ENCODE results near the gene RBPJL. TPM values are rescaled to one million over a fixed set of nuclear protein-coding genes. Genes with fewer than 3 reads are reported as not detected.
A peak's percentile ranks its signal among the peaks of the same experiment; 100 is the strongest.

The RBPJL gene
- not detected in 2 replicates for polyA plus RNA-seq (2011; rRNA removed)
- not detected in 2 replicates for polyA minus RNA-seq (2011; rRNA and poly(A)+ RNA removed)

GRCh38 chr20:45306431-45306982 is at the start of gene RBPJL:
Gene RBPJL, plus strand, starts transcription at chr20:45306840. Its CDS starts 83 bp downstream, at chr20:45306923.
- DNase-seq (ENCODE audit: low read depth) = no peak
- POLR2A ChIA-PET = no interaction called here
- TF ChIP-seq, protein P1, sequence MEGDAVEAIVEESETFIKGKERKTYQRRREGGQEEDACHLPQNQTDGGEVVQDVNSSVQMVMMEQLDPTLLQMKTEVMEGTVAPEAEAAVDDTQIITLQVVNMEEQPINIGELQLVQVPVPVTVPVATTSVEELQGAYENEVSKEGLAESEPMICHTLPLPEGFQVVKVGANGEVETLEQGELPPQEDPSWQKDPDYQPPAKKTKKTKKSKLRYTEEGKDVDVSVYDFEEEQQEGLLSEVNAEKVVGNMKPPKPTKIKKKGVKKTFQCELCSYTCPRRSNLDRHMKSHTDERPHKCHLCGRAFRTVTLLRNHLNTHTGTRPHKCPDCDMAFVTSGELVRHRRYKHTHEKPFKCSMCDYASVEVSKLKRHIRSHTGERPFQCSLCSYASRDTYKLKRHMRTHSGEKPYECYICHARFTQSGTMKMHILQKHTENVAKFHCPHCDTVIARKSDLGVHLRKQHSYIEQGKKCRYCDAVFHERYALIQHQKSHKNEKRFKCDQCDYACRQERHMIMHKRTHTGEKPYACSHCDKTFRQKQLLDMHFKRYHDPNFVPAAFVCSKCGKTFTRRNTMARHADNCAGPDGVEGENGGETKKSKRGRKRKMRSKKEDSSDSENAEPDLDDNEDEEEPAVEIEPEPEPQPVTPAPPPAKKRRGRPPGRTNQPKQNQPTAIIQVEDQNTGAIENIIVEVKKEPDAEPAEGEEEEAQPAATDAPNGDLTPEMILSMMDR (IDR thresholded peaks at IDR 0.05; ENCODE audit: insufficient read depth, low read depth, low read length) = peak; percentile 92
- CTCF ChIA-PET = interaction anchor here (0.9 kb wide), 1 partner anchor 131 kb away, joined by 6 read pairs; no protein-coding TSS in a partner anchor
- no peak within 1 kb of the TSS for H3K4me3 ChIP-seq (ENCODE audit: low read depth, low read length)
- H3K36me3 ChIP-seq (ENCODE audit: control insufficient read depth, insufficient read depth, low read length) = no peaks in the 10 kb centered on the region
- H3K27me3 ChIP-seq (ENCODE audit: control insufficient read depth, insufficient read depth, low read length) = peaks cover 7% of the 10 kb centered on the region; the same call in 1 of the 2 replicates

DNA sequence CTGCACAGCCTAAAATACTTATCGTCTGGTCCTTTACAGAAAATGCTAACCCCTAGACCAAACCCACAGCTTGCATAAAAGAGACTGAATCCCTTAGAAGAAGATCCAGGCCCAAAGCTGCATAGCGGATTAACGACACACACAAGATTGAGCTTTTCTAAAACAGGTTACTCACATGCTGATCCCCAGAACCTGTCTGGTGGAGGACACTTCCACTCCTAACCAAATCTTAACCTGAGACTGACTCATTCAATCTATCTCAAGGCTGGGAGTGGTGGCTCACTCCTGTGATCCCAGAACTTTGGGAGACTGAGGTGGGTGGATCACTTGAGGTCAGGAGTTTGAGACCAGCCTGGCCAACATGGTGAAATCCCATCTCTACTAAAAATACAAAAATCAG is 49.5 kb upstream of the RBPJL start:
- TF ChIP-seq, protein P1 (IDR thresholded peaks at IDR 0.05; ENCODE audit: insufficient read depth, low read depth, low read length) = no peak
- no peak for DNase-seq (ENCODE audit: low read depth)
- Histone ChIP-seq H3K27me3 (ENCODE audit: control insufficient read depth, insufficient read depth, low read length) (peaks cover 6% of the 10 kb centered on the region), H3K4me3 (ENCODE audit: low read depth, low read length) (no peak overlapping the region), H3K36me3 (ENCODE audit: control insufficient read depth, insufficient read depth, low read length) (no peaks in the 10 kb centered on the region)
- ChIA-PET POLR2A (no interaction called here), CTCF (no interaction called here)

DNA sequence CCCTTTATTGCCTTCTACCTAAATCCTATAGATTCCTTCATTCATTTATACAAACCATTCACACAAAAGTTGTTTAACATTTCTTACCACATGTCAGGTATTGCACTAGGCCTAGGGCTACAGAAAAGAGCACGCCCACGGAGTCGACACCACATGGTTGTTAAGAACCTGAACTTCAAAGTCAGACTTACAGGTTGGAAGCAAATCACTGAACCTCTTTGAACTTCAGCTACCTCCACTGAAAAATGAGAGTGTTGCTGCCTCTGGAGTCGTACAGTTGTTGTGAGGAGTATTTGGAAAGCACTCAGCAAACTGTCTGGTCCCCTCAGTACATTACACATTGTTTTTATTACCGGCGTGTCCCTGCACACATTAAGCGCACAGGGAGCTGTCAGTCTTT is 48.9 kb upstream of the RBPJL start:
- no peak for DNase-seq (ENCODE audit: low read depth)
- no peak overlapping the region for H3K4me3 ChIP-seq (ENCODE audit: low read depth, low read length)
- peaks cover 7% of the 10 kb centered on the region for H3K27me3 ChIP-seq (ENCODE audit: control insufficient read depth, insufficient read depth, low read length)
- ChIA-PET POLR2A (no interaction called here), CTCF (no interaction called here)
- TF ChIP-seq, protein P1 (IDR thresholded peaks at IDR 0.05; ENCODE audit: insufficient read depth, low read depth, low read length) = no peak
- no peaks in the 10 kb centered on the region for H3K36me3 ChIP-seq (ENCODE audit: control insufficient read depth, insufficient read depth, low read length)

DNA sequence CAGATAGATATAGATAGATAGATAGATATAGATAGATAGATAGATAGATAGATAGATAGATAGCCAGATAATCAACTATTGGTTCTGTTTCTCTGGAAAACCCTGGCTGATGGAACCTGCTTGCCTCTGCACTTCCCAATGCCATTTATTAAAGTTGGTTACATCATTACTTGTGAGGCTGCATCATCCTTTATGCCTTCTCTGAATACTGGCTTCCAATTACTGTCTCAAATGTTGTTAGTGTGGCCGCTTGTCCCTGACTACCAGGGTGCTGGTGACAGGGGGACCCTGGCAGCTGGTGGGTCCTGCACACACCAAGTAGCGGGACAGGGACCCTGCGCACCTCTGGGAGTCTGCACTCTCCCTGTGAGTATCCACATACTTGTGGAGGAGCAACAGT is 48.4 kb upstream of the RBPJL start:
- Histone ChIP-seq H3K4me3 (ENCODE audit: low read depth, low read length) (no peak overlapping the region), H3K27me3 (ENCODE audit: control insufficient read depth, insufficient read depth, low read length) (peaks cover 5% of the 10 kb centered on the region), H3K36me3 (ENCODE audit: control insufficient read depth, insufficient read depth, low read length) (no peaks in the 10 kb centered on the region)
- no peak for DNase-seq (ENCODE audit: low read depth)
- TF ChIP-seq, protein P1 (IDR thresholded peaks at IDR 0.05; ENCODE audit: insufficient read depth, low read depth, low read length) = no peak
- ChIA-PET CTCF (no interaction called here), POLR2A (no interaction called here)

DNA sequence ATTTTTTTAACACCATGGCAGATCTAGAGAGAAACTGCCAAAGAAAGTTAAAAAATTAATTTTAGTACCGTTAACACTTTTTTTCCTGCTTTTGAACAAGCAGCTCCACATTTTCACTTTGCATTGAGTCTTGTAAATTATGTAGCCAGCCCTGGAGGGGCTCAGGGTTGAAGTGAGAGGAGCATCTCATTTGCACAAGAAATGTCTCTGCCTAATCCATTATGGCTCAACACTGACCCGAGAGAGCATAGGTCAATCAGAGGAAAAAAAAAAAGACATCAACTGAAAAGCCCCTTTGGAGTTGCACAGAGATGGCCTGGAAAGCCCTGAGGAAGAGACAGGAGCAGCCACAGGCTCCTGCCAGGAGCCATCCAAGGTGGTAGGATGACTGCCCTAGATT is 48.0 kb upstream of the RBPJL start:
- CTCF ChIA-PET = no interaction called here

More for the DNA sequence above, 48.0 kb upstream of the RBPJL start:
- H3K4me3 ChIP-seq (ENCODE audit: low read depth, low read length) = no peak overlapping the region
- H3K27me3 ChIP-seq (ENCODE audit: control insufficient read depth, insufficient read depth, low read length) = peaks cover 5% of the 10 kb centered on the region
- H3K36me3 ChIP-seq (ENCODE audit: control insufficient read depth, insufficient read depth, low read length) = no peaks in the 10 kb centered on the region
- POLR2A ChIA-PET = no interaction called here
- no peak for DNase-seq (ENCODE audit: low read depth)
- TF ChIP-seq, protein P1 (IDR thresholded peaks at IDR 0.05; ENCODE audit: insufficient read depth, low read depth, low read length) = no peak

Measured in BJ (cell line).